GM18526 (cell line): ENCODE results near the gene CRYBG2.

Source experiments
- POLR2A ChIP-seq: IDR thresholded peaks from 3 replicates; pipeline ENCODE4 v1.6.1; 2011; ENCODE audit not compliant: insufficient read length; ENCODE audit errors: extremely low read depth

Gene CRYBG2

GRCh38 chr1:26317612-26318337, 36.2 kb downstream of the CRYBG2 start, which contains the start of gene CD52:
CD52 (plus strand) TSS chr1:26317958; CDS start chr1:26318018, 60 bp downstream.
- peak; percentile 83 for TF ChIP-seq POLR2A

- no peak for TF ChIP-seq POLR2A
Measured at GRCh38 chr1:26317146-26317545, 36.8 kb downstream of the CRYBG2 start.

GRCh38 chr1:26315874-26316850, 37.8 kb downstream of the CRYBG2 start:
- no peak for TF ChIP-seq POLR2A

- TF ChIP-seq POLR2A = no peak
Measured at GRCh38 chr1:26314501-26314900, 39.4 kb downstream of the CRYBG2 start.

- no peak for TF ChIP-seq POLR2A
Measured at GRCh38 chr1:26307363-26307781, 46.6 kb downstream of the CRYBG2 start.

- peak; percentile 35 for TF ChIP-seq POLR2A
Measured at GRCh38 chr1:26306290-26307229, 47.4 kb downstream of the CRYBG2 start, which contains the start of gene UBXN11. UBXN11 (minus strand) TSS chr1:26306636; CDS start chr1:26302883, 3,753 bp downstream.

- TF ChIP-seq POLR2A = no peak
Measured at GRCh38 chr1:26305667-26306289, 48.2 kb downstream of the CRYBG2 start.

- no peak for TF ChIP-seq POLR2A
Measured at GRCh38 chr1:26302733-26303405, 51.1 kb downstream of the CRYBG2 start.

GRCh38 chr1:26300578-26301275, 53.2 kb downstream of the CRYBG2 start:
- no peak for TF ChIP-seq POLR2A

- no peak for TF ChIP-seq POLR2A
Measured at GRCh38 chr1:26297791-26298124, 56.2 kb downstream of the CRYBG2 start.

GRCh38 chr1:26297057-26297790, 56.7 kb downstream of the CRYBG2 start:
- no peak for TF ChIP-seq POLR2A

- no peak for TF ChIP-seq POLR2A
Measured at GRCh38 chr1:26296340-26297056, 57.4 kb downstream of the CRYBG2 start.
